GM13976 (cell line): ENCODE results near the gene URGCP.

Source experiments
- DNase-seq: peaks from one replicate; pipeline ENCODE4 v3.0.0; 2012; ENCODE audit warnings: low spot score
- in situ Hi-C: fragments of 300-500 bp; cut with MboI; formaldehyde crosslinking; loops from one replicate; pipeline ENCODE4 v1.12.0; 2022; ENCODE audit warnings: low sequenced_read_pairs, mixed read lengths, inconsistent platforms; ENCODE audit not compliant: unreplicated experiment
- TF ChIP-seq, protein P1 (sequence below): IDR thresholded peaks from 2 replicates; pipeline ENCODE4 v1.5.1; 2012; ENCODE audit warnings: borderline replicate concordance, mild to moderate bottlenecking; ENCODE audit not compliant: insufficient read depth; ENCODE audit errors: extremely low read depth, missing control alignments, control extremely low read depth

URGCP gene

DNA sequence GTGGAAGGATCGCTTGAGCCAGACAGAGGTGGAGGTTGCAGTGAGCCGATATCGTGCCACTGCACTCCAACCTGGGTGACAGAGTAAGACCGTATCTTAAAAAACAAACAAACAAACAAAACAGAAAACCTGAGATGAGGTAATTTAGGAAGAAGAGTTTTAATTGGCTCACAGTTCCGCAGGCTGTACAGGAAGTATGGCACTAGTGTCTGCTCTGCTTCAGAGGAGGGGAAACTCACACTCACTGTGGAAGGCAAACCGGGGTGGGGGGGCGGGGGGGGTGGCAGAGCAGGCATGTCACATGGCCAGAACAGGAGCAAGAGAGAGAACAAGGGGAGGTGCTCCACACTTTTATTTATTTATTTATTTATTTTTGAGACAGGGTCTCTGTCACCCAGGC, 24.9 kb upstream of the URGCP start:
- DNase-seq: no peak
- in situ Hi-C loops: no loop called here
- TF ChIP-seq, protein P1, sequence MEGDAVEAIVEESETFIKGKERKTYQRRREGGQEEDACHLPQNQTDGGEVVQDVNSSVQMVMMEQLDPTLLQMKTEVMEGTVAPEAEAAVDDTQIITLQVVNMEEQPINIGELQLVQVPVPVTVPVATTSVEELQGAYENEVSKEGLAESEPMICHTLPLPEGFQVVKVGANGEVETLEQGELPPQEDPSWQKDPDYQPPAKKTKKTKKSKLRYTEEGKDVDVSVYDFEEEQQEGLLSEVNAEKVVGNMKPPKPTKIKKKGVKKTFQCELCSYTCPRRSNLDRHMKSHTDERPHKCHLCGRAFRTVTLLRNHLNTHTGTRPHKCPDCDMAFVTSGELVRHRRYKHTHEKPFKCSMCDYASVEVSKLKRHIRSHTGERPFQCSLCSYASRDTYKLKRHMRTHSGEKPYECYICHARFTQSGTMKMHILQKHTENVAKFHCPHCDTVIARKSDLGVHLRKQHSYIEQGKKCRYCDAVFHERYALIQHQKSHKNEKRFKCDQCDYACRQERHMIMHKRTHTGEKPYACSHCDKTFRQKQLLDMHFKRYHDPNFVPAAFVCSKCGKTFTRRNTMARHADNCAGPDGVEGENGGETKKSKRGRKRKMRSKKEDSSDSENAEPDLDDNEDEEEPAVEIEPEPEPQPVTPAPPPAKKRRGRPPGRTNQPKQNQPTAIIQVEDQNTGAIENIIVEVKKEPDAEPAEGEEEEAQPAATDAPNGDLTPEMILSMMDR: no peak

DNA sequence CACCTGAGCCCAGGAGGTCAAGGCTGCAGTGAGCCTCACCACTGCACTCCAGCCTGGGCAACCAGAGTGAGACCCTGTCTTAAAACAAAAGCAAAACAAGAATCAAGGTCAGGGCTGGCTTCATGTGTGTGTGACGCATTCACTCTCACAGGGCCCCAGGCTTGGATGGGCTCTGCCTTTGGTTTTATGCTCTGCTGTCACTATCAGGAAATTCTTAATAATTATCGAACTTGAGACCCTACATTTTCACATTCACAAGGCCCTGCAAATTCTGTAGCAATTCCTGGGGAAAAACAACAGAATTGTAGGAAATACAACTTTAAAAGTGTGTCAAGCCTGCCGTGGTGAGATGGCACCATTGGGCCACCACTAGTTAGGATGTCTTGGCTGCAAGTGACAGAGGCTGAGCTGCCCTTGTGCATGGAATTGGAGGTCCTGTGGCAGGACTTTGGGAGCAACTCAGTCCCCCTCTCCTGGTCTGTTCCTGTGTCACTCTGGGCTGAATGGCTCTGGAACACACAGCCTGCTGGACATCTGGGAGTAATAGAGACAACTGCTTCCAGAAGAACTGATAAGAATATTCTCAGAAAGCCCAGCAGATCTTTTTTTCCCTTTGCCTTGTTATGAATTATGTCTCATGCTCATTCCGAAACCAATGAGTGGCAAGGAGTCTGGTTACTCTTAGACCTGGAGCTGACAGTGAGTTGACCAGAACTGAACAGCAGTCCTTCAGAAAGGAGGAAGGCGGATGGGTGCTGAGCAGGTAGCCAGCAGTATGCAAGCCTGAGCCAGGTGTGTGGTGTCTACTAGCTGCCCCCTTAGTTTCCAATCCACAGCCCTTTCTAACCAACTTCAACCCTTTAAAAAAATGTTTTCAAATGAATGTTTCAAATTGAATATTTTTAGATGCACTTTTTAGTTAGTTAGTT, 23.4 kb upstream of the URGCP start:
- in situ Hi-C loops: no loop called here
- DNase-seq: no peak
- TF ChIP-seq, protein P1: no peak

DNA sequence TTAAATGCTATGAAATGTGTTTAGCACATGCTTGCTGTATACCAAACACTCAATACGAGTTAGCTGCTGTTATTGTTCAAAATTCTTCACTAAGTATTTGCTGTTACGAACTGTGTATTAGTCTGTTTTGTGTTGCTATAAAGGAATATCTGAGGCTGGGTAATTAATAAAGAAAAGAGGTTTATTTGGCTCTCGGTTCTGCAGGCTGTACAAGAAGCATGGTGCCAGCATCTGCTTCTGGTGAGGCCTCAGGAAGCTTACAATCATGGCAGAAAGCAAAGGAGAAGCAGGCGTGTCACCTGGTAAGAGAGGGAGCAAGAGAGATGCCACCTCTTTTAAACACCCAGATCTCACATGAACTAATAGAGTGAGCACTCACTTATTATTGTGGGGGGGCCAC, 21.4 kb upstream of the URGCP start:
- no peak for DNase-seq
- TF ChIP-seq, protein P1: no peak
- in situ Hi-C loops: no loop called here

DNA sequence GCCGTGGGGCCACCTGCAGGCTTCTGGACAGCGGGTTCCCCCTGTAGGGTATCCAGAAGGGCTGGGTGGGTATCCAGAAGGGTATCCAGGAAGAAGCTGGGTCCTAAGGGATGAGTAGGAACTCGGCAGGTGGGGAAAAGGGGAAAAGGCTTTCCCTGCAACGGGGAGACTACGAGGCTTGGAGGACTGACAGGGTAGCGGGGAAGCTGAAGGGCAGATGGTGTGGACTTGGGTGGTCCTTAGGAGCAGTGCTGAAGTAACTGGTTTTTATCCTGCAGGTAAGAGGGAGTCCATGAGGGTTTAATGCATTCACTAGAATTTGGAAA, 20.4 kb upstream of the URGCP start:
- TF ChIP-seq, protein P1: no peak
- in situ Hi-C loops: no loop called here

DNA sequence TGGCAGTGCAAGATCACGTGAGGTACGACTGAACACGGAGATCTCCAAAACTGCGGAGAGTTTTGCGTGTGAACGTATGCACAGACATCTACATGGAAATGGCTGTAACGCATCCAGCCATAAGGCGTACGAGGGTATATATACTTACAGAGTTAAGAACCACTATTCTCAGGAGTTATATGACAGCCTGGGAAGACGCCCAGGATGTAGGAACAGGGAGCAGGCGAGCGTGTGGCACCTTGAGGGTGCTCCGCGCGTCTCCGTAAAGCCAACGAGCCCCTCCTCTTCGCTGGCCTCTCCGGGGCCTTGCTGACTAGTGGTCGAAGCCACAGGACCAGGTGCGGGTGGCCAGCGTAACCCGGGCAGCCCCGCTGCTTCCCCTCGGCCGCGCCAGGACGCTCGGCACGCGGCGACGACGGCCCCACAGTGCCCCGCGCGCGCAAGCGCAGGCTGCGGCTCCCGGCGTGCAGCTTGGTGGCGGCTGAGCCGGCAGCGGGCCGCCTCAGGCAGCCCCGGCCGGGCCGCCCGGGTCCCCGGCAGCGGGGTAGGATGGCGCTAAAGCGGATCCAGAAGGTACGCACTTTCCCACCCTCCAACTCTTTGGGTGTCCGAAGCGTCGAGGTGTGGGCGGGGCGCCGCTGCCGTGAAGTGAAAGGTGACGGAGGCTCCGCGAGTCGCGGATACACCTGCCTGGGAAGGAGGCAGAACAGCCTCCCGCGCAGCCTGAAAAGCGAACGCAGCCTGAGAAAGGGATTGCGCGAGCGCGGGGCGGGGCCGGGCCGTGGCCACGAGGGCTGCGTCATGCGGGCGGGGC, 19.8 kb upstream of the URGCP start, which contains the start of gene UBE2D4:
Gene UBE2D4 (plus strand): TSS at position 453 of the 814 bp plus-strand sequence. CDS start 97 bp downstream, at position 550.
- peak; percentile 93 for DNase-seq
- TF ChIP-seq, protein P1: no peak
- in situ Hi-C loops: no loop called here

More for the DNA sequence above, 20.4 kb upstream of the URGCP start:
- no peak for DNase-seq

DNA sequence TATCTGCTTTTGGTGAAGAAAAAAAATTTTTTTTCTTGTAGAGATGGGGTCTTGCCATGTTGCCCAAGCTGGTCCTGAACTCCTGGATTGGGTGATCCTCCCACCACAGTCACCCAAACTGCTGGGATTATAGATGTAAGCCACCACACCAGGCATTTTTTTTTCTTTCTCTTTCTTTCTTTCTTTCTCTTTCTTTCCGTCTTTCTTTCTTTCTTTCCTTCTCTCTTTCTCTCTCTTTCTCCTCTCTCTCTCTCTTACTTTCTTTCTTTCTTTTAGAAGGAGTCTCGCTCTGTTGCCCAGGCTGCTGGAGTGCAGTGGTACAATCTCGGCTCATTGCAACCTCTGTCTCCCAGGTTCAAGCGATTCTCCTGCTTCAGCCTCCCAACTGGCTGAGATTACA, 16.3 kb upstream of the URGCP start:
- in situ Hi-C loops: no loop called here
- DNase-seq: no peak
- TF ChIP-seq, protein P1: no peak
